ENCODE results near the gene RNF182.

GRCh38 chr6:14015964-14016363, 91.2 kb downstream of the RNF182 start:
- TF ChIP-seq CTCF (IDR thresholded peaks at IDR 0.05) = no peak
- no peak for TF ChIP-seq POLR2A (IDR thresholded peaks at IDR 0.05)

Measured in uterus (tissue), 2 donors.